Measurements from ENCODE around the gene FAM185A.

The FAM185A gene

DNA sequence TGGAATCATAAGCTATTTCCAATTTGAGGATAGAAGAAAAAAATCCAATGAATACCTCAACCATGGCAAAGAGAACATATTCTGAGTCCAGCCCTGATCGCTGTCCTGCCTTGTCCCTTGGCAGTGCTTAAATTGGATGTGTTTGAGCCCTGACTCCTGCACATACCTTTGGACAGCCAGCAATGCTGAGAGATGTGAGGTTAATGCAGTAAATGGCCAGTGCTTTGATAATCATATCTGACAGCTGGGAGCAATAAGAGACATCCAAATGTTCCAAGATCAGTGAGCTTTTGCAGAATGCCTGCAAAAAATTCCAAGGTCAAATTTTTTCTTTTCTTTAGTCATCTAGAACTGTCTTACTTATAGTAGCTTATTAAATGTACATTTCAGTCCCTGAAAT lies 83.9 kb downstream of the FAM185A start:
- ATAC-seq (ENCODE audit: insufficient read depth, low read depth) (no peak), DNase-seq (no peak)
- no peaks in the 10 kb centered on the region for H3K9me3 ChIP-seq (ENCODE audit: insufficient read depth, low read length, severe bottlenecking)
- no peaks in the 10 kb centered on the region for H3K79me2 ChIP-seq (ENCODE audit: insufficient read depth, low read length)
- H3K4me3 ChIP-seq (ENCODE audit: low read depth in 1 of 2, low read length in 2 of 2): no peak overlapping the region
- no peaks in the 10 kb centered on the region for H3K36me3 ChIP-seq (ENCODE audit: insufficient read depth, low read length)
- H3K27me3 ChIP-seq (ENCODE audit: insufficient read depth, low read length, poor library complexity): no peaks in the 10 kb centered on the region
- H2AFZ ChIP-seq (ENCODE audit: low read depth, low read length): no peak overlapping the region
- no peak overlapping the region for H3K4me2 ChIP-seq (ENCODE audit: insufficient read depth, low read length)
- TF ChIP-seq, protein P1, sequence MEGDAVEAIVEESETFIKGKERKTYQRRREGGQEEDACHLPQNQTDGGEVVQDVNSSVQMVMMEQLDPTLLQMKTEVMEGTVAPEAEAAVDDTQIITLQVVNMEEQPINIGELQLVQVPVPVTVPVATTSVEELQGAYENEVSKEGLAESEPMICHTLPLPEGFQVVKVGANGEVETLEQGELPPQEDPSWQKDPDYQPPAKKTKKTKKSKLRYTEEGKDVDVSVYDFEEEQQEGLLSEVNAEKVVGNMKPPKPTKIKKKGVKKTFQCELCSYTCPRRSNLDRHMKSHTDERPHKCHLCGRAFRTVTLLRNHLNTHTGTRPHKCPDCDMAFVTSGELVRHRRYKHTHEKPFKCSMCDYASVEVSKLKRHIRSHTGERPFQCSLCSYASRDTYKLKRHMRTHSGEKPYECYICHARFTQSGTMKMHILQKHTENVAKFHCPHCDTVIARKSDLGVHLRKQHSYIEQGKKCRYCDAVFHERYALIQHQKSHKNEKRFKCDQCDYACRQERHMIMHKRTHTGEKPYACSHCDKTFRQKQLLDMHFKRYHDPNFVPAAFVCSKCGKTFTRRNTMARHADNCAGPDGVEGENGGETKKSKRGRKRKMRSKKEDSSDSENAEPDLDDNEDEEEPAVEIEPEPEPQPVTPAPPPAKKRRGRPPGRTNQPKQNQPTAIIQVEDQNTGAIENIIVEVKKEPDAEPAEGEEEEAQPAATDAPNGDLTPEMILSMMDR (IDR thresholded peaks at IDR 0.05; ENCODE audit: borderline replicate concordance, extremely low read depth, low read length, poor library complexity, severe bottlenecking): no peak
- no peak for TF ChIP-seq EZH2 (IDR thresholded peaks at IDR 0.05; ENCODE audit: borderline replicate concordance, low read depth, low read length, severe bottlenecking)
- H3K4me1 ChIP-seq (ENCODE audit: insufficient read depth, low read length): no peaks in the 10 kb centered on the region
- H4K20me1 ChIP-seq (ENCODE audit: insufficient read depth, low read length): no peaks in the 10 kb centered on the region
- H3K9ac ChIP-seq (ENCODE audit: low read depth, low read length): no peak overlapping the region
- H3K27ac ChIP-seq (ENCODE audit: low read length): no peak overlapping the region

DNA sequence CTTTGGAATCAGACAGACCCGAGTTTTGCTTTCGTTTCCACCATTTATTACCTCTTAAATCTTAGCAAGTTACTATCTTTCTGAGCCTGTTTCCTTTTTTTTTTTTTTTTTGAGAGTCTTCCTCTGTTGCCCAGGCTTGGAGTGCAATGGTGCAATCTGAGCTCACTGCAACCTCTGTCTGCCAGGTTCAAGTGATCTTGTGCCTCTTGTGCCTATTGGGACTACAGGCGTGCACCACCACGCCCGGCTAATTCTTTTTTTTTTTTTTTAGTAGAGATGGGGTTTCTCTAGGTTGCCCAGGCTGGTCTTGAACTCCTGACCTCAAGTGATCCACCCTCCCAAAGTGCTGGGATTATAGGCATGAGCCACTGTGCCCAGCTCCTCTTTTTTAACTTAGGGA lies 84.5 kb downstream of the FAM185A start:
- TF ChIP-seq, protein P1 (IDR thresholded peaks at IDR 0.05; ENCODE audit: borderline replicate concordance, extremely low read depth, low read length, poor library complexity, severe bottlenecking): no peak
- TF ChIP-seq EZH2 (IDR thresholded peaks at IDR 0.05; ENCODE audit: borderline replicate concordance, low read depth, low read length, severe bottlenecking): no peak
- no peaks in the 10 kb centered on the region for H3K27me3 ChIP-seq (ENCODE audit: insufficient read depth, low read length, poor library complexity)
- H4K20me1 ChIP-seq (ENCODE audit: insufficient read depth, low read length): no peaks in the 10 kb centered on the region
- H3K27ac ChIP-seq (ENCODE audit: low read length): no peak overlapping the region
- no peak overlapping the region for H3K4me3 ChIP-seq (ENCODE audit: low read depth in 1 of 2, low read length in 2 of 2)
- DNase-seq (no peak), ATAC-seq (ENCODE audit: insufficient read depth, low read depth) (no peak)
- no peaks in the 10 kb centered on the region for H3K4me1 ChIP-seq (ENCODE audit: insufficient read depth, low read length)
- H3K9ac ChIP-seq (ENCODE audit: low read depth, low read length): no peak overlapping the region
- H3K36me3 ChIP-seq (ENCODE audit: insufficient read depth, low read length): no peaks in the 10 kb centered on the region
- H3K9me3 ChIP-seq (ENCODE audit: insufficient read depth, low read length, severe bottlenecking): no peaks in the 10 kb centered on the region
- H3K79me2 ChIP-seq (ENCODE audit: insufficient read depth, low read length): no peaks in the 10 kb centered on the region
- no peak overlapping the region for H3K4me2 ChIP-seq (ENCODE audit: insufficient read depth, low read length)
- no peak overlapping the region for H2AFZ ChIP-seq (ENCODE audit: low read depth, low read length)

DNA sequence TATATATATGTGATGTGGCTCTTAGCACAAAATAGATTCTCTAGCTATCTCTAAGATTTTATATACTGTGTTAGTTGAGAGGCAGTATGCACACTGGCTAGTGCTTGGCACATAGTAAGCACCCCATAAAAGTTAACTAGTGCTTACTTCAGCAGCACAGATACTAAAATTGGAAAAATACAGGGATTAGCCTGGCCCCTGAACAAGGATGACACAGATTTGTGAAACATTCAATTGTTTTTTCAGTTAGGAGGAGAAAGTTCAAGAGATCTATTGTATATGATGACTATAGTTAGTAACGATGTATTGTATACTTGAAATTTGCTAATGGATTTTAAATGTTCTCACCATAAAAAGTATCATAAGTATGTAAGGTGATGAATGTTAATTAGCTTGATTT lies 85.7 kb downstream of the FAM185A start:
- Histone ChIP-seq H3K4me1 (ENCODE audit: insufficient read depth, low read length) (no peaks in the 10 kb centered on the region), H3K9ac (ENCODE audit: low read depth, low read length) (no peak overlapping the region), H3K4me3 (ENCODE audit: low read depth in 1 of 2, low read length in 2 of 2) (no peak overlapping the region), H3K9me3 (ENCODE audit: insufficient read depth, low read length, severe bottlenecking) (no peaks in the 10 kb centered on the region), H3K79me2 (ENCODE audit: insufficient read depth, low read length) (no peaks in the 10 kb centered on the region), H3K4me2 (ENCODE audit: insufficient read depth, low read length) (no peak overlapping the region), H3K27me3 (ENCODE audit: insufficient read depth, low read length, poor library complexity) (no peaks in the 10 kb centered on the region), H3K36me3 (ENCODE audit: insufficient read depth, low read length) (no peaks in the 10 kb centered on the region), H3K27ac (ENCODE audit: low read length) (no peak overlapping the region), H4K20me1 (ENCODE audit: insufficient read depth, low read length) (no peaks in the 10 kb centered on the region), H2AFZ (ENCODE audit: low read depth, low read length) (no peak overlapping the region)
- no peak for ATAC-seq (ENCODE audit: insufficient read depth, low read depth)
- no peak for DNase-seq
- TF ChIP-seq, protein P1 (IDR thresholded peaks at IDR 0.05; ENCODE audit: borderline replicate concordance, extremely low read depth, low read length, poor library complexity, severe bottlenecking): no peak
- no peak for TF ChIP-seq EZH2 (IDR thresholded peaks at IDR 0.05; ENCODE audit: borderline replicate concordance, low read depth, low read length, severe bottlenecking)

DNA sequence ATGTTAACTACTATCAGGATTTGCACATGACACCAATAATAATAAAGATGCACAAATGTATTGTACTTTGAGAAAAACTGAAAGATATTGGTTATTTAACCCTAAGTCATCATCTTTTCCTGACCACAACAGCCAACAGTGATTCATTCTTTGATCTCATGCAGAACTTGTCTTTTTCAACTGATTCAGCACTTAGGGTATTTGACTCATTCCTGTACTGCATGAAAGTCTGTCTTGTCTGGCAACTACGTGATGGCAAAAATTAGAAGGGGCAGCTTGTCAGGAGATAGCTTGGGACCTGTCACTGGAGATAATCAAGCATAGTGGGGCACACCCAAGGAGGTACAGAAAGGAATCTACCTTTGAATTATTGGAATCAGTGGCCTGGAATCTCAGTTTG lies 86.2 kb downstream of the FAM185A start:
- Histone ChIP-seq H3K4me3 (ENCODE audit: low read depth in 1 of 2, low read length in 2 of 2) (no peak overlapping the region), H3K79me2 (ENCODE audit: insufficient read depth, low read length) (no peaks in the 10 kb centered on the region), H3K4me2 (ENCODE audit: insufficient read depth, low read length) (no peak overlapping the region), H3K27ac (ENCODE audit: low read length) (no peak overlapping the region), H3K9me3 (ENCODE audit: insufficient read depth, low read length, severe bottlenecking) (no peaks in the 10 kb centered on the region), H3K36me3 (ENCODE audit: insufficient read depth, low read length) (no peaks in the 10 kb centered on the region), H3K27me3 (ENCODE audit: insufficient read depth, low read length, poor library complexity) (no peaks in the 10 kb centered on the region), H4K20me1 (ENCODE audit: insufficient read depth, low read length) (no peaks in the 10 kb centered on the region), H3K4me1 (ENCODE audit: insufficient read depth, low read length) (no peaks in the 10 kb centered on the region), H2AFZ (ENCODE audit: low read depth, low read length) (no peak overlapping the region), H3K9ac (ENCODE audit: low read depth, low read length) (no peak overlapping the region)
- no peak for DNase-seq
- TF ChIP-seq EZH2 (IDR thresholded peaks at IDR 0.05; ENCODE audit: borderline replicate concordance, low read depth, low read length, severe bottlenecking): no peak
- TF ChIP-seq, protein P1 (IDR thresholded peaks at IDR 0.05; ENCODE audit: borderline replicate concordance, extremely low read depth, low read length, poor library complexity, severe bottlenecking): no peak
- no peak for ATAC-seq (ENCODE audit: insufficient read depth, low read depth)

Measured in DND-41 (cell line).